HG02852 (cell line): ENCODE measurements around the gene MMP25.
A peak's percentile ranks its signal among the peaks of the same experiment; 100 is the strongest.
"Not testable (repeated sequence)": the region's sequence is repeated elsewhere in the genome, so short reads cannot be mapped to it uniquely, and the experiment has no call there.

Experiments used
- ATAC-seq: cut with Tn5 transposase; IDR thresholded peaks from one replicate; pipeline ENCODE4 v1.9.1; 2021; ENCODE audit warnings: mild to moderate bottlenecking, moderate library complexity; ENCODE audit not compliant: unreplicated experiment

The MMP25 gene

GRCh38 chr16:3053330-3053710, 7.0 kb downstream of the MMP25 start:
- ATAC-seq = not testable (repeated sequence)

GRCh38 chr16:3054965-3055733, 8.8 kb downstream of the MMP25 start:
- ATAC-seq = no peak

- ATAC-seq = not testable (repeated sequence)
Observed at GRCh38 chr16:3055734-3056115, 9.4 kb downstream of the MMP25 start.

GRCh38 chr16:3056336-3057180, 10.2 kb downstream of the MMP25 start:
- no peak for ATAC-seq

GRCh38 chr16:3057181-3058138, 11.1 kb downstream of the MMP25 start:
- no peak for ATAC-seq

- ATAC-seq = peak; percentile 40
Observed at GRCh38 chr16:3058139-3059030, 12.0 kb downstream of the MMP25 start.

GRCh38 chr16:3059041-3059722, 12.8 kb downstream of the MMP25 start:
- ATAC-seq = peak; percentile 72

GRCh38 chr16:3059723-3060242, 13.4 kb downstream of the MMP25 start:
- no peak for ATAC-seq

- no peak for ATAC-seq
Observed at GRCh38 chr16:3060339-3061127, 14.2 kb downstream of the MMP25 start.

- no peak for ATAC-seq
Observed at GRCh38 chr16:3062553-3062952, 16.2 kb downstream of the MMP25 start.

GRCh38 chr16:3063625-3064386, 17.4 kb downstream of the MMP25 start:
- ATAC-seq = no peak

GRCh38 chr16:3065069-3065741, 18.8 kb downstream of the MMP25 start, which contains the start of gene IL32:
IL32 (plus strand) TSS chr16:3065640; CDS start chr16:3065812, 172 bp downstream.
- no peak for ATAC-seq

GRCh38 chr16:3065742-3066439, 19.5 kb downstream of the MMP25 start:
- no peak for ATAC-seq

GRCh38 chr16:3066440-3066748, 20.0 kb downstream of the MMP25 start:
- no peak for ATAC-seq

GRCh38 chr16:3068487-3068886, 22.1 kb downstream of the MMP25 start:
- no peak for ATAC-seq

- ATAC-seq = not testable (repeated sequence)
Observed at GRCh38 chr16:3069146-3069545, 22.8 kb downstream of the MMP25 start.
